GM19438 (cell line): Measurements from ENCODE around the gene SOX2.
"Not testable (repeated sequence)": the region's sequence is repeated elsewhere in the genome, so short reads cannot be mapped to it uniquely, and the experiment has no call there.

Experiments used
- ATAC-seq: cut with Tn5 transposase; IDR thresholded peaks from one replicate; pipeline ENCODE4 v1.9.1; 2021; ENCODE audit warnings: low read depth; ENCODE audit not compliant: unreplicated experiment

Gene SOX2

DNA sequence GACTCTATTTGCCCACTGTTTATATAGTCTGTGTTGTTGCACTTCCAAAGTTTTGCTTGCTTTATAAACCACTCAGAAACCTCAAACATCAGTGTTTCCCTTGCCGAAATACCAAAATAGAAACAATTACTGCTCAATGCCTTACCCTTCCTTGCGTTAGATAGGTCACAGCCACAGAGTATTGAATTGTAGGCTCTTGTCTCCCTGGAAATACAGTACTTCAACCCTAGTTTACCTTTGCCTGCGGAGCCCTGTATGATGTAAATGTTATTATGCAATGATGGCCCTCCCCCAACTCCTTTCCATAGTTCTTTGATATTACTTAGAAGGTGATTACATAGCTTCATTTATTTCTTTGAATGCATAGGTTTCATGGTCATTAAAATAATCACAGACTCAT, 44.2 kb downstream of the SOX2 start:
- no peak for ATAC-seq

DNA sequence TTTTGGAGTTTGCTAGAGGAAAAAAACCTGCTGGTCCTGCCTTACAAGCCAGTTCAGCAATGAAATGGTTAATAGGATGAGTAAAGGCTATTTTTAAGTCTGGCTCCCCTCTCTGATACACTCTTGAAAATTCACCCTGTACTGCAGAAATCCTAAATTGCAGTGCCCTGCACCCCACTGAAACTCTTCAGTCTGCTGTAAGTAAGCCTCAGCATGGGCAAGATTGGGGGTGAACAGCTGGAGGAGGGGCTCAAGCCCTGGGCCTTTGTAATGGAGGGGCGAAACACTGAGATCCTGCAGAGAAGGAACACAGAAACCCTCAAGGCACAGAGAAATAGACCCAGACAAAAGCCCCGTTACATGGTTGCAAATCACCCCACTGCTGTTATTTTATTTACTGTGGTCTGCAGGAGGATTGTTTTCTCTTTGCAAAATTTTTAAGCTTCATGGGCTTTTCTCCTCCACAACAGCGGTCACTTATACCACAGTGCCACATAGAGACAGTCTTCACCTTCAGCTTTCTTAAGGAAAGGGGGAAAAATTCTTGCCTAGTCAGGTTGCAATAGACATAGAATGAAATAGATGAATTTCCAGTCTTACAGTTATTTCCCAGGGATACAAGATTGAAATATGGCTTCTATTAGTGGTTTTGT, 45.0 kb downstream of the SOX2 start:
- ATAC-seq = no peak

DNA sequence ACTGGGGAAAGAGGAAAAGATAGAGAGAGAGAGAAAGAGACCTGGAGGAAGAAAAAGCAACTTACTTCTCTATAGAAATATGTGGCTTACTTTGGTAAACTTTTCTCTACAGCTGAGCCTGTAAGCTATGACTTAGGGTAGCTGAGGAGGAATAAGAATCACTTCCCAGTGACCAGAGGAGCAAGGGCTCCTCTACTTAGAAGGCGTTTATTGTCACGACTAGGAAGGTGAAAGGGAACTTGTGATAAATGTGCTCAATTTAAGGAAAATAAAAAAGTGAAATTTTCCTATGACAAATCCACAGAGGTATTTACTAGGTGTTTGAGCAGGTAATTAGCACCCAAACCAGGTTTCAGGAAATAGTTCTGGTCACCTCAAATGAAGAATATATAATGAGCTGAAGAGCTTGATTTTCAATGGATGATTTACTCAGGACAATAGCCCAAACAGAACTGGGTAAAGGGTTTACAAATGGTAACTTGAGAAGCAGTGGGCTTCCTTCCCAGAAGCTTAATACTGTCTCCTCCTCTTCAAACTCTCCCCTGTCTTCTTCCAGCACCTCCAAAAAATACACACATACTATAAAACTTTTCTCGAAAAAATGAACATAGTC, 46.1 kb downstream of the SOX2 start:
- ATAC-seq = no peak

DNA sequence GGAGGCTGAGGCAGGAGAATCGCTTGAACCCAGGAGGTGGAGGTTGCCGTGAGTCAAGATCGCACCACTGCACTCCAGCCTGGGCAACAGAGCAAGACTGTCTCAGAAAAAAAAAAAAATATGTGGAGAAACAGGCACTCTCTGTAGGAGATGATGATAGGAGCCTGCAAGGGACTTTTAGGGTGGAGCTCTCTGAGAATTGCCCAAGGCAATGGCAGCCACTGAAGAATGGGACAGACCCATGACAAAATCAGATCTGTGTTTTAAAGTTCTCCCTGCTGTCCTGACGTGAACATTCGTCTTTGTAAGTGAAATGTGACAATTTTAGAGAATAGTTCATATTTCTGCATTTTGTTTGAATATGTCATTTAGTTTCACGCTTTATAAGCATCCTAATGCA, 50.2 kb downstream of the SOX2 start:
- ATAC-seq = no peak

DNA sequence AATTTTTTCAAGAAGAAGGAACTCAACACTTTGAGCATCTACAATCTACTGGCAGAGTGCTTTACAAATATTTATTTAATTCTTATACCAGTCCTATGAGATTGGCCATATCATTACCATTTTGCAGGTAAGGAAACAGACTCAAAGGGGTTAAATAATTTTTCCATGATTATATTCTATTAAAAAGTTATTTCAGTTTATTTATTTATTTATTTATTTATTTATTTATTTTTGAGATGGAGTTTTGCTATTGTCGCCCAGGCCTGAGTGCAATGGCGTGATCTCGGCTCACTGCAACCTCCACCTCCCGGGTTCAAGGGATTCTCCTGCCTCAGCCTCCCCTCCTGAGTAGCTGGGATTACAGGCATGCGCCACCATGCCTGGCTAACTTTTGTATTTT, 52.3 kb downstream of the SOX2 start:
- not testable (repeated sequence) for ATAC-seq
